PC-9 (cell line): ENCODE measurements around the gene TMEM108. TPM values are rescaled to one million over a fixed set of nuclear protein-coding genes. Genes with fewer than 3 reads are reported as not detected.

Source experiments
- BruUV-seq: library from RNA; stranded (reverse); fragments of 400-500 nt; replicated peaks from 2 replicates; lab custom pipeline; 2021; lab: Mats Ljungman, UMichigan
- CTCF ChIA-PET: fragments of 300-600 bp; sonication (Branson Sonifier 250); formaldehyde crosslinking; loops from one replicate; lab custom pipeline; 2022; ENCODE audit warnings: antibody characterized with exemption; lab: Charles Lee
- POLR2A ChIA-PET: fragments of 300-600 bp; sonication (Branson Sonifier 250); formaldehyde crosslinking; loops from one replicate; lab custom pipeline; 2022; ENCODE audit warnings: antibody characterized with exemption; ENCODE audit not compliant: unreplicated experiment; lab: Charles Lee
- DNase-seq, 2 experiments: peaks; one replicate each; pipeline versions ENCODE4 v3.0.0 to v3.0.0-alpha.2; 2015 to 2022; ENCODE audit warnings: mixed read lengths in 1 of 2
- H2AFZ ChIP-seq: fragments of 200-600 bp; sonication (generic); 2 replicates; pipeline ENCODE4 v1.8.1; 2017; ENCODE audit warnings: antibody characterized with exemption
- H3F3A ChIP-seq: fragments of 200-600 bp; sonication (generic); 2 replicates; pipeline ENCODE4 v1.8.1; 2017; ENCODE audit warnings: antibody characterized with exemption, mild to moderate bottlenecking, low read depth; ENCODE audit not compliant: insufficient read depth
- H3K27ac ChIP-seq: fragments of 200-600 bp; sonication (generic); 2 replicates; pipeline ENCODE4 v1.6.1; 2016; ENCODE audit warnings: mixed run types
- H3K27me3 ChIP-seq: fragments of 200-600 bp; sonication (generic); 2 replicates; pipeline ENCODE4 v1.6.1; 2016; ENCODE audit warnings: low read depth, mixed run types; ENCODE audit not compliant: insufficient read depth
- H3K36me3 ChIP-seq: fragments of 200-600 bp; sonication (generic); 2 replicates; pipeline ENCODE4 v1.6.1; 2016; ENCODE audit warnings: low read depth, mixed run types
- H3K4me1 ChIP-seq: fragments of 200-600 bp; sonication (generic); replicated peaks from 2 replicates; pipeline ENCODE4 v1.6.1; 2016; ENCODE audit warnings: mixed run types; ENCODE audit not compliant: insufficient read depth
- H3K4me2 ChIP-seq: fragments of 200-600 bp; sonication (generic); 2 replicates; pipeline ENCODE4 v1.6.1; 2017; ENCODE audit warnings: mixed run types
- H3K4me3 ChIP-seq: fragments of 200-600 bp; sonication (generic); 2 replicates; pipeline ENCODE4 v1.6.1; 2016; ENCODE audit warnings: mixed run types
- H3K79me2 ChIP-seq: fragments of 200-600 bp; sonication (generic); 2 replicates; pipeline ENCODE4 v1.6.1; 2017; ENCODE audit warnings: low read depth, mixed run types
- H3K9me2 ChIP-seq: fragments of 200-600 bp; sonication (generic); 2 replicates; pipeline ENCODE4 v1.8.1; 2017; ENCODE audit warnings: mild to moderate bottlenecking; ENCODE audit not compliant: insufficient read depth
- H3K9me3 ChIP-seq: fragments of 200-600 bp; sonication (generic); 2 replicates; pipeline ENCODE4 v1.8.1; 2016; ENCODE audit warnings: low read depth; ENCODE audit not compliant: insufficient read depth
- H4K20me1 ChIP-seq: fragments of 200-600 bp; sonication (generic); 2 replicates; pipeline ENCODE4 v1.8.1; 2017; ENCODE audit not compliant: insufficient read depth
- EZH2 ChIP-seq: fragments of 200-600 bp; sonication (generic); IDR thresholded peaks from 2 replicates; pipeline ENCODE4 v1.8.0; 2017; ENCODE audit warnings: antibody characterized with exemption, low read depth
- intact Hi-C: fragments of 100-400 bp; cut with micrococcal nuclease; formaldehyde crosslinking; loops from one replicate; pipeline ENCODE4 v1.10.0; 2022; ENCODE audit not compliant: unreplicated experiment
- total RNA-seq: library from RNA; stranded (reverse); gene quantifications from 2 replicates; pipeline ENCODE4 v1.2.3, GENCODE V29; 2021
- TF ChIP-seq, protein P1 (sequence below): fragments of 200-600 bp; sonication (generic); conservative IDR thresholded peaks from 2 replicates; pipeline ENCODE4 v1.6.1; 2017; ENCODE audit warnings: mixed run types, antibody characterized with exemption, mild to moderate bottlenecking, moderate library complexity

Gene TMEM108
- total RNA-seq, 1 experiment from 2014 or later, result not detected

DNA sequence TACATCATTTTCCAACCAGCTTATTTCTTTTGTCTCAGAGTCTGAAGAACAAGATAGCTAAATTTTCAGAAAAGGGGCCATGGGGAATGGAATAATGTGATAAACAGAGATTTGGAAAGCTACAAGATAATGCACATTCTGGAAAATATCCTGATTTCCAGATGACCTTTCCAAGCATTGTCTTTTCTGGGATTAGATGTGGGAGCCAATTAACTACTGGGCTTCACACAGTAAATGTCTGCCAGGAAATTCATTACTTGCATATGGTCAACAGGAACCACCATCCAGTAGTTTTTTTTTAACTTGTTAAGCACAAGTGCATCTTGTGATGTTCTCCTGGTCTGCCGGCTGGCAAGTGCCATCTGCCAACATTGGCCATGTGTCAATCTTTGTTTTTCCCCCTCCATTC is 230.5 kb downstream of the TMEM108 start:
- Histone ChIP-seq H3K36me3 (no peaks in the 10 kb centered on the region), H4K20me1 (no peaks in the 10 kb centered on the region), H3K27me3 (0 out of 2 replicates have a peak, but pooled peaks cover 5% of the 10 kb centered on the region), H3K4me1 (no peaks in the 10 kb centered on the region), H3K4me2 (no peak overlapping the region), H3F3A (no peaks in the 10 kb centered on the region), H3K9me2 (no peaks in the 10 kb centered on the region), H2AFZ (no peak overlapping the region), H3K4me3 (no peak overlapping the region), H3K27ac (no peak overlapping the region), H3K9me3 (no peaks in the 10 kb centered on the region), H3K79me2 (no peaks in the 10 kb centered on the region)
- CTCF ChIA-PET, result no interaction called here
- no TSS peak for BruUV-seq
- no peak for DNase-seq
- POLR2A ChIA-PET, result no interaction called here
- TF ChIP-seq EZH2, result no peak
- TF ChIP-seq, protein P1, sequence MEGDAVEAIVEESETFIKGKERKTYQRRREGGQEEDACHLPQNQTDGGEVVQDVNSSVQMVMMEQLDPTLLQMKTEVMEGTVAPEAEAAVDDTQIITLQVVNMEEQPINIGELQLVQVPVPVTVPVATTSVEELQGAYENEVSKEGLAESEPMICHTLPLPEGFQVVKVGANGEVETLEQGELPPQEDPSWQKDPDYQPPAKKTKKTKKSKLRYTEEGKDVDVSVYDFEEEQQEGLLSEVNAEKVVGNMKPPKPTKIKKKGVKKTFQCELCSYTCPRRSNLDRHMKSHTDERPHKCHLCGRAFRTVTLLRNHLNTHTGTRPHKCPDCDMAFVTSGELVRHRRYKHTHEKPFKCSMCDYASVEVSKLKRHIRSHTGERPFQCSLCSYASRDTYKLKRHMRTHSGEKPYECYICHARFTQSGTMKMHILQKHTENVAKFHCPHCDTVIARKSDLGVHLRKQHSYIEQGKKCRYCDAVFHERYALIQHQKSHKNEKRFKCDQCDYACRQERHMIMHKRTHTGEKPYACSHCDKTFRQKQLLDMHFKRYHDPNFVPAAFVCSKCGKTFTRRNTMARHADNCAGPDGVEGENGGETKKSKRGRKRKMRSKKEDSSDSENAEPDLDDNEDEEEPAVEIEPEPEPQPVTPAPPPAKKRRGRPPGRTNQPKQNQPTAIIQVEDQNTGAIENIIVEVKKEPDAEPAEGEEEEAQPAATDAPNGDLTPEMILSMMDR, result no peak
- intact Hi-C loops, result no loop called here

DNA sequence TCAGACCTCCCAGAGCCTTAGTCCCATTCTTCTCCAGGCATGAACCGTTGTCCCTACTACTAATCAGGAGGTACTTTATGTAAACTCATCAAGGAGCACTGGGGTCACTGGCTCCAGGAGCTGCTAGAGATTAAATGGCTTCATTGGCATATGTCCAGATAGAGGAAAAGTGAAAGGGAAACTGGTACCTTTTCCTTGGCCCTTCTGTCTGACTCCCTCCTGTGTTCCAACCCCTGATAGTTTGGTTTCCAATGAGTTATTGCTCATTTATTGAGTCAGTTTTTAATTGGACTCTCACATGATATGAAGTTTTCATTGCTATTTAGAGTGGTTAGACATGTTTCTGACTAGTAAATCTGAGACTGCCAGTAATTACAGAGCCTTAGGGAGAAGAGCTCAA is 231.2 kb downstream of the TMEM108 start:
- Histone ChIP-seq H3K4me2 (no peak overlapping the region), H3K9me3 (no peaks in the 10 kb centered on the region), H3K27ac (no peak overlapping the region), H3K9me2 (no peaks in the 10 kb centered on the region), H3F3A (no peaks in the 10 kb centered on the region), H3K4me3 (no peak overlapping the region), H4K20me1 (no peaks in the 10 kb centered on the region), H3K36me3 (no peaks in the 10 kb centered on the region), H3K79me2 (no peaks in the 10 kb centered on the region), H3K4me1 (no peaks in the 10 kb centered on the region), H3K27me3 (0 out of 2 replicates have a peak, but pooled peaks cover 5% of the 10 kb centered on the region), H2AFZ (no peak overlapping the region)
- intact Hi-C loops, result no loop called here
- ChIA-PET POLR2A (no interaction called here), CTCF (no interaction called here)
- TF ChIP-seq, protein P1, result no peak
- no peak for TF ChIP-seq EZH2
- no TSS peak for BruUV-seq
- DNase-seq, result no peak

DNA sequence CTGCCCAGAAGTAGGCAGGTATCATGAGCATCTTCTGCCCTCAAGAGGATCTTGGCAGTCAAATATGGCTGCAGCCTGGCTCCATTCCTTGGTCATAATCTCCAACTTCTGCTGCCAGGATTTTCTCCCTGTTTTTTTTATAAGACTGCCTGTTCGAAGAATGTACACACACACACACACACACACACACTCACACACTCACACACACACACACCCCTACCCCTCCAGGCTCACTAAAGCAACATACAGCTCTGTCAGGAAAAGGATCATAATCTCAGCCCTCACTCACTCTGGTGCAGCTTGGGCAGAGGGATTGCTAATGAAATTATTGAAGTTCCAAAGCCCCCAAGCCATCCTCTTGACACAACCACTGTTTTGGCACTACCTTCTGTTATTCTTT is 232.4 kb downstream of the TMEM108 start:
- H3K9me3 ChIP-seq, result no peaks in the 10 kb centered on the region
- intact Hi-C loops, result no loop called here

More for the DNA sequence above, 232.4 kb downstream of the TMEM108 start:
- TF ChIP-seq, protein P1, result no peak
- TF ChIP-seq EZH2, result no peak
- ChIA-PET POLR2A (no interaction called here), CTCF (no interaction called here)
- H3K9me2 ChIP-seq, result no peaks in the 10 kb centered on the region
- no peaks in the 10 kb centered on the region for H3K4me1 ChIP-seq
- H3K4me3 ChIP-seq, result no peak overlapping the region
- H3K4me2 ChIP-seq, result no peak overlapping the region
- H3K36me3 ChIP-seq, result no peaks in the 10 kb centered on the region
- H4K20me1 ChIP-seq, result no peaks in the 10 kb centered on the region
- H2AFZ ChIP-seq, result no peak overlapping the region
- H3K27ac ChIP-seq, result no peak overlapping the region
- no peaks in the 10 kb centered on the region for H3F3A ChIP-seq
- no TSS peak for BruUV-seq
- 0 out of 2 replicates have a peak, but pooled peaks cover 5% of the 10 kb centered on the region for H3K27me3 ChIP-seq
- no peak for DNase-seq
- no peaks in the 10 kb centered on the region for H3K79me2 ChIP-seq
